ENCODE data around the gene BORCS6. TPM values are rescaled to one million over a fixed set of nuclear protein-coding genes. Genes with fewer than 3 reads are reported as not detected.

Gene BORCS6
- polyA plus RNA-seq, 3 donors = 2.6 to 5.2 (median 4.6) TPM

DNA sequence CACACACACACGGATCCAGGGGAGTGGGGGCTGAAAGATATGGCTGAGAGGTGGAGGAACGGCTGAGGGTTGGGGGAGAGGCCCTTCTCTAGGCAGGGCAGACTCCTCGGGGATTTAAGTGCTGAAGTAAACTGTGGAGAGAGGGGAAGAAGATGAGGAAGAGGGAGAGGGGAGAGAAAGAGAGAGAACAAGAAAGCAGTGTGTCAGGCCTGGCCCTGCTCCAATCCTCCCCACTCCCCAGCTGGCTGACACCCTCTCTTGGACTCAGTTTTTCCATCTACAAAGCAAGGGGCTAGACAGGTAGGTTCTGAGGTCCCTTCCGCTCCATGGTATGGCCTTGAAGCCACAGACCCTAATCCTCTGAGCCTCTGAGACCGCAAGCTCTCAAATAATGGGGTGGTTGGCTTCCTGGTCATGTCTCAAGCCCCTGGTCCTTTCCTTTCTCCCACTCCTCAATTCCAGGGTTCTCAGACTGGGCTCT, 29.2 kb downstream of the BORCS6 start:
- DNase-seq (ENCODE audit: extremely low read depth in 1 of 11, low read depth in 9 of 11, low spot score in 4 of 11) = no peak

DNA sequence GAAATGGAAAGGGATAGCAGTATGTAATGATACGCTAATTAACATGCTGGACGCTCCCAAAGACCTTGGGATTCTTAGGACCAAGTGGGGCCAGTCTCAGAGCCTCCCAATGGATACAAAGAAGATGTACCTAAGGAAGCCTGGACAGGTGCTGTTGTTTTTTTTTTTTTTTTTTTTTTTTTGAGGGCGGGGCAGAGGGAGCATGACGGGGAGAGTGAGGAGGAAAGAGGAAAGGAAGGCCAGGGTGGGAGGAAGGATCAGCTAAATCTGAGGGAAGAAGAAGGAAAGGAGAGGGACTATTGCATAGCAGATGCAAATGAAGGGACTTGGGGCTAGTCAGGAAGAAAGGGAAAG, 29.8 kb downstream of the BORCS6 start:
- no peak for DNase-seq (ENCODE audit: extremely low read depth in 1 of 11, low read depth in 9 of 11, low spot score in 4 of 11)

DNA sequence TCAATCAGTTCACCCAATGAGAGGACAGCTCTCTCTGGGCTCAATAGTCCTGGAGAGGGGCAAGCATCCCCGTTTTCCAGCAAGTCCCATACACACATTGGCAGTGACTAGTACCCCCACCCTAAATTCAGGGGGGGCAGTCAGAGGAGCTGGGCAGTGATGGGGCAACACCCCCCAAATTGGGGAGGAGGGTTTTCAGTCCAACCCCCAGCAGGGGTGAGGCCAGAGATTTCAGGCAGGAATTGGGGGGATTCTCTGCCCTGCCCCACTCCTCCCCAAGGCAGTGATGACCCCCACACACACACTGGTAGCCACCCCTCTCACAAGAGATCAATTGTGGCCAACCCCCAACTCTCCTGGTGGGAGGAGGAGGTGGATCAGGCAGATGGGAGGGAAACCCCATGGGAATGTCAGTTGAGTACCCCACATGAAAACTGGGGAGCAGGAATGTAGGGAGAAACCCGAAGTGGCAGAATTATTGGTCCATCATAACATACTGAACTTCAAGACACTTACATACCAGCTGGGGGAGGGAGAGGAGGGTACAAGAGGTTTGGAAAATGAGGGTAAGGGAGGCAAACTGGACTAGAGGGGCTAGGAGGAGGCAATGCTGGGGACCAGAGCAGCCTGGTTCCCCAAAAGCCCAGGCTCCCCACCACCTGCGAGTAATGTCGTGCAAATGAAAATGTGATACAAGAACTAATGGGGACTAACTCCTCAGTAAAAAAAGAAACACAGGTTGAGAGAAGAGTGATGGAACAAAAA, 30.3 kb downstream of the BORCS6 start:
- DNase-seq (ENCODE audit: extremely low read depth in 1 of 11, low read depth in 9 of 11, low spot score in 4 of 11) = no peak

DNA sequence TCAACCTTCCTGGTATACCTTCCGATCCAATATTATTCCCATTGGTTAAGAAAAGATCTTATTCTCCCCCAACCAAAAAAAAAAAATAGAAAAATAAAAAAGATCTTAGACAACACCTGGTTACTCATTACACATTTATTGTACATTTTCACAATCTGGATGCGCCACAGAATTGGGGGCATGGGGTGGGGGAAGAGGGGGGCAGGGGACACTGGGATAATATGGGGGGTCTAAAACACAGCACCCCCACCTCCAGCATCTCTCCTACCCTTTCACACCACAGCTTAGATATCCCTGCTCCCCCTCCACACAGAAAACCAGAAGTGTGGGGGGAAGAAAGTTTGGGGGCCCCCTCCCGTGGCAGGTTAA, 31.0 kb downstream of the BORCS6 start:
- DNase-seq (ENCODE audit: extremely low read depth in 1 of 11, low read depth in 9 of 11, low spot score in 4 of 11) = no peak

DNA sequence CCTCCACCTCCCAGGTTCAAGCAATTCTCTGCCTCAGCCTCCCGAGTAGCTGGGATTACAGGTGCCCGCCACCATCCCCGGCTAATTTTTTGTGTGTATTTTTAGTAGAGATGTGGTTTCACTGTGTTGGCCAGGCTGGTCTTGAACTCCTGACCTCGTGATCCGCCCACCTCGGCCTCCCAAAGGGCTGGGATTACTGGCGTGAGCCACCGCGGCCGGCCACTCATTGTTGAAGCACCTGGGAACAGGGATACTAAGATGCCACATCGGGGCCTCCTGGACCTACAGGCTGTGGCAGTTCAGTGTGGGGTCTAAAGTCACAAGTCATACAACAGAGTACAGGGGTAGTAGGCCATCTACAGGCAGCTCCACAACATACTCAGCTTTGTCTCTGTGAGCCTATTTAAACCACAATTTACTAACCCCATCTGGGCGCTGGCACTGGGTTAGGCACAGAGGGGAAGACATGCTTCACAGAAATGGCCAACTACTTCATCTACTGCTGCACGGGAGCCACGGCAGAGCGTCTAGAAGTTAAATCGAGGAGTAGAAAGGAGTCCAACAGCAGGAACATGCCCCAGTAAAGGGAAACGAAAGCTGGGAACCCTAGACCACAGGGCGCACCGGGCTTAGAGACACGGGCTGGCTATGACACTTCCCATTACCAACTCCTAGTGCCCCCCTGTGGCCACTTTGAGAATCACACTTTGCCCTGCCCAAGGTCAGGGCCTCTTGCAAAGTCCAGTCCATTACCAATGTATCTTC, 31.5 kb downstream of the BORCS6 start:
- peak in 4 of 11 donors; percentile 78 to 87 (median 80) for DNase-seq (ENCODE audit: extremely low read depth in 1 of 11, low read depth in 9 of 11, low spot score in 4 of 11)

DNA sequence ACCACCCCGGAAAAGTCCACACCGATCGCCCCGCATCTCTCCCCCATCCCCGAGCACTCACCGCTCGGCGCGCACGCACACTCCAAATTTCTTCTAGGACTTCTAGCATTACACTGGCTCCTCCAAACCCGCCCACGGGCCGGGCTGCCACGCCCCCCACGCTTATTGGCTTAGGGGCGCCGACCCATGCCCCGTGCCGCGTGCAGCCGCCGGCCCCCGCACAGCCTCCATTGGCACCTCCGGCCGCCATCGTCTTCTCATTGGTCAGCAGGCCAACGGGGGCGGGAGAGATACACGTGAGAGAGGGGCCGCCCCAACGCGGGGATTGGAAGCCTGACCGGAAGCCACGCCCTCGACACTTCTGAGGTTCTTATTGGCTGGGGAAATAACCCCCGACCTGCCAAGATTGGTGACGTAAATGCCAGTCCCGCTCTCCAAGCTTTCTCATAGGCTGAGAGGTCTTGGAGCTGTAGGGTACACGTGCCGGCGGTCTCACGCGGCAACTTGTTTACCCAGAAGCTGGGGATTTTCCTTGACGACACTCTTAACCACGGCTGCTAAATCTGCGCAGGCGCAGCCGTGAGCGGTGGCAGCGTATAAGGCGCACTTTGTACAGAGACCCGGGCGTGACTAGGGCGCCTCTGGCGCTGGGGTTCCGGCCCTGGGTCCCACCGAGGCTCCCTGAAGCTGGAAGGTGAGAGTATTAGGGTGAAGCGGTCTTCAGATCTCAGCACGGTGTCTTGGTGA, 33.6 kb downstream of the BORCS6 start:
- peak; percentile 99 to 100 (median 100) for DNase-seq (ENCODE audit: extremely low read depth in 1 of 11, low read depth in 9 of 11, low spot score in 4 of 11)

DNA sequence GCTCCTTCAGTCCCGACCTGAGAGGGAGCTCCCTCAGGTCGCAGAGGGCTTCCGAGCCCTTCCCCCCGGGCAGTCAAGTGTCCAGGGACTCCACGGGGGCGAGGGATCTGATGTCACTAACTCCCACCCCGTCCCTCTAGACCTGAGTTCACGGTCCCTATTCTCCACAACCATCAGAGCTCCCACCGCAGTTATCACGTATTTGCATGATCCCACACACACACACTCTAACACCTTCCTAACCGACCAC, 34.1 kb downstream of the BORCS6 start:
- DNase-seq (ENCODE audit: extremely low read depth in 1 of 11, low read depth in 9 of 11, low spot score in 4 of 11) = no peak

DNA sequence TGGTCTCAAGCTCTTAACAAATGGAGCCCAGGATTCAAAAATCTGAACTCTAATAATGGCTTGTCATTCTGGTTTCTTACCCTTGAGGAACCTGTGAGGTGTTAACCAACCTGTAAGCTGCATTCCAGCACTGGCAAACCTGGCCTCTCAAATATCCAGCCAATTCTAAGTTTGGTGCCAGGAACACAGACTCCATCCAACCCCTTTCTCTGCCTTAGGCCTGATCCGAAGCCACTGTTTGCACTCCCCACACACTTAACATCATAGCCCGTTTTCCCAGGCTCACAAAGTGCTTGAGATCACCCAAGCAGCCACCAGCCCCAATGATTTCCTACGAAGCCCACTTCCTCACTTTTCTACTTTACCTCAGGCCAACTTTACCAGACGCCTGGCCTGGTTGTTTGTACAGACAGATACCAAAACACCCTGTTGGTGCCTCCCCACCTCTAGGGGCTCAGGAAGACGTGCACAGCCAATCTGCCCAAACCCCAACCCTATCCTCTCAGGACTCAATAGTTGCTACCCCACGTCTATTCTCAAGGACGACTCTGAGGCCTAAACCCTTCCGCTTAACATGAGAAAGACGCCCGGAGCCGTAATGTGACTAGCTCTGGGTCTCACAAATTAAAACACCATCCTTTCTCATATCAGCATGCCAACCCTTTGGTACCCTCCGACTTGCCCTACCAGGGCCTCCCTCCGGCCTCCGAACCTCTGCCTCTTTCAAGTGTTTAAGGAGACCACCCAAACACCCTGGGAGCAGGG, 34.6 kb downstream of the BORCS6 start:
- DNase-seq (ENCODE audit: extremely low read depth in 1 of 11, low read depth in 9 of 11, low spot score in 4 of 11) = no peak

DNA sequence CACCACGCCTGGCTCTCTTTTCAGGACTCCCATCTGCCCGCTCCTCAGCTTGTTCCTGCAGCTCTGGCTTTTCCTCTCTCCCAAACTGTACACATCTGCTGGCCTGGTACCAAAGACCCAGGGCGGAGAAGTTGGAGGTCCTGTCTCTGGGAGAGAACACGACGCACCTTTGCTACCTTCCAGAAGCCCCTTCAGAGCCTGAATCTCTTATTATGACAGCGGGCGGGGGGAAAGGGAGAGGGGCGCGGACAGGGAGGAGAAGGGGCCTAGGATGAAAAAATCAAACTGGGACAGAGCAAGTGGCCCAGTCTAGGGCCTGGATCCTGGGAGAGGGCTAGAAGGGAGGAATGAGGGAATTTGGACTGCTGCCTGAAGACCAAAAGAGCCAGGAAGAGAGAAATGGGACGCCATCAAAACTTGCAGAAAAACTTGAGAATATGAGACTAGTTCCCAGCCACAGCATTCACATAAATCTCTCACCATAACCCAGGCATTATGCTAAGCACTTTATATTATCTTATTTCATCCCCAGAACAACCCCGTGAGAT, 35.3 kb downstream of the BORCS6 start:
- DNase-seq (ENCODE audit: extremely low read depth in 1 of 11, low read depth in 9 of 11, low spot score in 4 of 11) = no peak

DNA sequence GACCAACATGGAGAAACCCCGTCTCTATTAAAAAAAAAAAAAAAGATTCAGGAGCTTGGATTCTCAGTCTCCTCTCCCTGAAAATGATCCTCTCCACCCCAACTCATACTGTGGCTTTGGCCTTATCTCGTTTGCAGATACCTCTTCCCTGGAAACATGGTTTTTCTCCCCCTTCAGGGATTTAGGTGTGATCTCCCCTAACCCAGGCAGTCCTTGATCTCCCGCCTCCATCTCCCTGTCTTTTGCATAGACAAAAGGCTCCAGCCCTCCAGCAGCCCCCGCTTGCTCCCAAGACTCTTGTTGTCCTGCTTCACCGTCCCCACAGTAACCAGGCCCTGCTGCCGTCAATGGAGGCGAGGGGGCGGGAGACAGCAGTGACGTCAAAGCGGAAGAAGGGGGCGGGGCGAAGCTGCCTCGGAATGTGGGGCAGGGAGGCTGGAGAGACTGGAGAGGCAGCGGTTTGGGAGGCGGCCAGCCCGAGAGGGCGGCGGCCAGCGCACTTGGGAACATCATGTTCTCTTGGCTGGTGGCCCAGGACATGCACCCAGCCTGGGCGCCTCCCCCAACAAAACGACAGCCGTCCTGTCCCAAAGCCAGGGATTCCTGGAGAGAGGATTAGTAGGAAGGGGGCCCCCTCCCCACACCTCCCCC, 35.9 kb downstream of the BORCS6 start:
- peak; percentile 91 to 98 (median 96) for DNase-seq (ENCODE audit: extremely low read depth in 1 of 11, low read depth in 9 of 11, low spot score in 4 of 11)

DNA sequence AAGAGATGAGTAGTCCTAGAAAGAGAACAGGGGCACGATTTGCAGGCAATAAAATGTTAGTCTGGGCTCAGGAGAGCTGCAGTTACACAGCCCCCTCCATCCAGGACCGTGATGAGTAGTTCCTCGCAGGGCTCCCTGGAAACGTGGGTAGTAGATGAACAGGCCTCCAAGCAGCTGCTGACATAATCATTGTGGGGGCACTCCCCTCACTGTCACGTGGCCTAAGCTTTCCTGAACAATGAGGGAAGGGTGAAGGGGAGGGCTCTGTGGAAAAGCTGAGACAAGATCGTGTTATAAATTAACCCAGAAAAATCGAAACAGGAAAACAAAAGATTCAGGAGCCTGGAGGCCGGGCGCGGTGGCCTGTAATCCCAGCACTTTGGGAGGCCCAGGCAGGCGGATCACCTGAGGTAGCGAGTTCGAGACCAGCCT, 36.4 kb downstream of the BORCS6 start:
- DNase-seq (ENCODE audit: extremely low read depth in 1 of 11, low read depth in 9 of 11, low spot score in 4 of 11) = peak in 3 of 11 donors; percentile 56 to 90 (median 78)

DNA sequence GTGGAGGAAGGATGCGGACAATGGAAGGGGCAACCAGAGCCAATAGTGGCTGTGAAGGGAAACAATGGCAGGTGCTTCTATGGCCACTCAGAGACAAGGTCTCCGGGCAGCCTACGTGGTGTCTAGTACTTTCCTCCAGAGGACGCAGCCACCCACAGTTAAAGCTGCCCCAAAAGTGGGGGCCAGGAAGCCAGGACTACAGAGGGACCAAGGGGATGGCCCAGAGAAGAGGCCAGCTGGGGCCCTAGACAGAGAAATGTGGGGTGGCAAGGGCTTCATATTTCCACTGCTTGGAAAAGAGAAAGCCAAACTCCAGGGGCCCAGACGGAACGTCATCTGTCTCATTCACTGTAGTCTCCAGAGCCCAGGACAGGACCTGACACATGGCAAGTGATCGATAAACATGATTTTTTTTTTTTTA, 36.9 kb downstream of the BORCS6 start:
- no peak for DNase-seq (ENCODE audit: extremely low read depth in 1 of 11, low read depth in 9 of 11, low spot score in 4 of 11)

DNA sequence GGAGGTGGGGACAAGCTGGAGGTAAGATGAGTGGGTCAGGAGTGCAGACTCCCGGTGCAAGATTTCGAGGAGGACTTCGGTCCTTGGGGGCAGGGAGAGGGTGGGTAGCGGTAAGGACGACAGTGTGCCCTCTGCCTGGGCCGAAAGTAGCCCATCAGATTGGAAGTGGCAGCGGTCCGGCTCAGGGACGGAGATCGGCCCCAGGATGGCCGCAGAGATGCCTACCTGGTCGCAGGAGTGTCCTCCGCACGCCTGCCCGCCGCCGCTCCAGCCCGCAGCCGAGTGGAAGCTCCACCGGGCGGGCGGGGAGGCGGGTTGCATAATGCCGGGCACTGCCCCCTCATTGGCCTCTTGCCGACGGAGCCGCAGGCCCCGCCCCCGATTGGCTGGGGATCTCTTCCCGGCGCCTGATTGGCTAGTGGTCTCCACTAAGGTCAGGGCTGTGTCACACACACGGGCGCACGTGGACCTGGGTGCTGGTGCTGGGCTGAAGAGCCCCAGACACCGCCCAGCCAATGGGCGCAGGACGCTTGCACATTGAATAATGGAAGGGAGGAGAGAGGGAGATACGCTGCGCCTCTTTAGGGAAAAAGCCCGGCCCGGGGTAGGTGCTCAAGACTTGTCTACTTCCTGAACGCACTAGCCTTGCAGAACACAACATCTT, 37.7 kb downstream of the BORCS6 start, which contains the start of gene PER1:
Gene PER1, minus strand, starts transcription at position 293 of the 664 bp plus-strand sequence. CDS start 1,698 bp downstream, outside the sequence.
- DNase-seq (ENCODE audit: extremely low read depth in 1 of 11, low read depth in 9 of 11, low spot score in 4 of 11) = peak in 7 of 11 donors; percentile 80 to 92 (median 87)

DNA sequence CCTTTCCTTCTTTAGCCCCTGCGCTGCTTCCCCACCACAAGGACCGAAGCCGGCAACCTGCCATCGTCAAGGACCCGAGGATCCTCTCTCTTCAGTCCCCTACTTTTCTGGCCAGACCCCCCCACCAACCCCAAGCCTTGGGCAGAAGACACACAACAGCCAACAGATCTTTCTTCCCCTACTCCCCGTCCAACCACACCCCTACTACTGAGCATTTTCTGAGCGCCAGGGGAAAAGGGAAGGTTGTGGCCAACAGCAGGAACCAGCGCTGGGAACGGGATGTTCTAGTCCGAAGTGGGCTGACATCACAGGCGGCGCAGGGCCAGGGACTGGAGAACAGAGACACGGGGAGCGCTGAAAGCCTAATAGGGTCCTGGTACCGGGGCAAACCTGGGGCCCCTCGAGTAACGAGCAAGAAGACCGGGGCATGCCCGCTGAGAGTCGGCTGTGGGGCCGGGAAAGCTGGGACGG, 38.3 kb downstream of the BORCS6 start:
- peak in 1 of 11 donors; percentile 42 for DNase-seq (ENCODE audit: extremely low read depth in 1 of 11, low read depth in 9 of 11, low spot score in 4 of 11)

DNA sequence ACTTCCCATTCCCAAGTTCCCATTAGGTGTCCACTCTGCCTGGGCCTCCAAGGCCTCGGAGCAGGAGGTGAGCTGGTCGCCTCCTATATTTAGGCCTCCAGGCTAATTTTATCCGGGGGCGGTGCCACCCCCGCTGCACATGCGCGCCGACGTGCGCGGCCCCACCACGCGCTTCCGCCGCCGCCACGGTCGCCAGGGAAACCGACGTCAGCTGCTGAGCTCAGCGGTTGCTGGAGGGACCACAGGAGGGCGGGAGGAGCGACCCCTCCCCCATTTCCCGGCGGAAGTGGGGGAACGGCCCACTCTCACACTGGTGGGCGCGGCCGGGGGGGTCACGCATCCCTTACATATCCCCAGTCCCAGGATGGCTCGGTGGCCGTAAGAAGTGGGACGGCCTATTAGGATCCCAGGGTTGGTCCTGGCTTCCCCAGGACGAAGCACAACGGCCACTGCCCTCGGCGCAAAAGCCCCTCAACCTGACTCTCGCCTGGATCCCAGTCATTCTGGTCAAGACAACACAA, 38.8 kb downstream of the BORCS6 start:
- peak in 8 of 11 donors; percentile 82 to 93 (median 90) for DNase-seq (ENCODE audit: extremely low read depth in 1 of 11, low read depth in 9 of 11, low spot score in 4 of 11)

DNA sequence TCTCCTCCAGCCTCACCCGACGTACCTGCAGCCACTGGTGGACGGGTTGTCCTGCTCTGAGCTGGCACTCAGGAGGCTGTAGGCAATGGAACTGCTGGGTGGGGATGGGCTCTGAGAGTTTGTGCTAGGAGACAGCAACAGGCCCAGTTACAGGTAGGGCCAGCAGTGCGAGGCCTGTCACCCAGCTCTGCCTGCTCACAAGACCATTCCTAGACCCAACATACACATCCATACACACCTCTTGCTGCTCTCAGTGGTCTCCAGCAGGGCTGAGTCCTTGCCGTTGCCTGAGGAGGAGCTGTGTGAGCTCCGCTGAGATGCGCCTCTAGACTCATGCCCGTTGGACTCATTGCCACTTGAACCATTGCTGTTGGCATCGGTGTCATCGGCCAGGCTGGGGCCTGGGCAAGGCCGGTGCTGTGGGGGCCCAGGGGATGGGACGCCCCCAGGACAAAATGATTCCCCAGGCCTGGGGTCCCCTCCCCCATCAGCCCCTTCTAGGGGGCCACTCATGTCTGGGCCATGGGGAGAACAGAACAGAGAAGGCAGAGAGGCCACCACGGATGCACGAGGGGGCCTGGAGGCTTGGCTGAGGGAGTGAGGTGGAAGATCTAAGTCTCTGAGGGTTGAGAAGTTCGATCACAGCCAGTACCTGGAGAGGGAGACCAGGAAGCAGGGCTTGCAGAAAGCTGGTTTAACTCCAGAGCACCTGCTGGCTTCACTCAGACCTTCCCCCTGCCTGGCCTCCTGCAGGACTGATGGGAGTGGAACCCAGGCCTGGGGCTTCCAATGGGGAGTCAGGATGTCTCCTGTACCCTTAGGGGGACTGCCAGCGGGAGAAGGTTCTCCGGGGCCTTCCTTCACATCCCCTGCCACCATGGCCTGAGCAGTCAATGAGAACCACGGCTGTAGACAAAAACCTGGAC, 39.5 kb downstream of the BORCS6 start:
- DNase-seq (ENCODE audit: extremely low read depth in 1 of 11, low read depth in 9 of 11, low spot score in 4 of 11) = no peak
